Measurements from ENCODE around the gene GATA6.

GATA6 gene

DNA sequence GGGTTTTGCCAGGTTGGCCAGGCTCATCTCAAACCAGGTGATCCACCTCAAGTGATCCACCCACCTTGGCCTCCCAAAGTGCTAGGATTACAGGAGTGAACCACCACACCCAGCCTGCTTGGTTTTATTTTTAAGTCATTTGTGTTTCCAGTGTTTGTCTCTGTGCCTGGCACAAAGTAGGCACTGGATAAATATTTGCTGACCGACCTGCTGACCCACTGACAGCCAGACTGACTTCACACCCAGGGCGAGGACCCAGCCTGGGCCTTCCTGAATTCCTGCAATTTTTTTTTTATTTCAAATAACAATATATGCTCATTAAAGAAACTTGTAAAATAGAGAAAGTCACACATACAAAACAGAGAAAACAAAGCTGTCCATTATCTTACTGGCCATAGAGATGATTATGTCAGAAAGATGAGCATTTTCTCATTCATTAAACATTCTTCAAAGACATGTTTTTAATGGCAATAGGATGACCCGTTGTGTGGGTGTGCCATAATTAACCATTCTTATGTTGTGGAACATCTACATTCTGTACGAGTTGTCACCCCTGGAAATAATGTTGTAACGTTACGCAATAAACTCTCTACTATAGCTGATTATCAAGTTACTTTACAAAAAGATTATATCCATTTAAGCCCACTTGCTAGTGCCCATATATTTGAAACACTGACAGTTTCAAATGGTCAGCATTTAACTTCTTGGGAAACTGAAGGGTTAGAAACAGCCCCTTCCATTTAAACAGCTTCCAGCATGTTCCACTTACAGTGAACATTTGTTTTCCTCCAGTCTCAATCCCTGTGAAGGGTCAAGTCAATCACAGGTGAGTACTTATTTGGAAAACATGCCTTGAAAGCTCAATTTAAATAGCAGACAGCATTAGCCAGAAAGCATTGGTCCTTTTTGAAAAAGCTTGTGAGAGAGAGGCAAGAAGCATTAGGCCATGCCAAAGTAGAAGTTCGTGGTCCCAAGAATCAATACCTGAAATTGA lies 25.7 kb upstream of the GATA6 start:
- TF ChIP-seq TAF1 (IDR thresholded peaks at IDR 0.05; ENCODE audit: borderline replicate concordance, insufficient read depth, low read length) (no peak), SIN3A (IDR thresholded peaks at IDR 0.05; ENCODE audit: borderline replicate concordance, insufficient read depth, low read length) (no peak), POLR2AphosphoS5 (IDR thresholded peaks at IDR 0.05; ENCODE audit: low read depth, low read length) (no peak), FOXP2 (optimal IDR thresholded peaks at IDR 0.05; ENCODE audit: borderline replicate concordance, extremely low read depth, extremely low read length, insufficient read depth) (no peak)
- TF ChIP-seq, protein P1, sequence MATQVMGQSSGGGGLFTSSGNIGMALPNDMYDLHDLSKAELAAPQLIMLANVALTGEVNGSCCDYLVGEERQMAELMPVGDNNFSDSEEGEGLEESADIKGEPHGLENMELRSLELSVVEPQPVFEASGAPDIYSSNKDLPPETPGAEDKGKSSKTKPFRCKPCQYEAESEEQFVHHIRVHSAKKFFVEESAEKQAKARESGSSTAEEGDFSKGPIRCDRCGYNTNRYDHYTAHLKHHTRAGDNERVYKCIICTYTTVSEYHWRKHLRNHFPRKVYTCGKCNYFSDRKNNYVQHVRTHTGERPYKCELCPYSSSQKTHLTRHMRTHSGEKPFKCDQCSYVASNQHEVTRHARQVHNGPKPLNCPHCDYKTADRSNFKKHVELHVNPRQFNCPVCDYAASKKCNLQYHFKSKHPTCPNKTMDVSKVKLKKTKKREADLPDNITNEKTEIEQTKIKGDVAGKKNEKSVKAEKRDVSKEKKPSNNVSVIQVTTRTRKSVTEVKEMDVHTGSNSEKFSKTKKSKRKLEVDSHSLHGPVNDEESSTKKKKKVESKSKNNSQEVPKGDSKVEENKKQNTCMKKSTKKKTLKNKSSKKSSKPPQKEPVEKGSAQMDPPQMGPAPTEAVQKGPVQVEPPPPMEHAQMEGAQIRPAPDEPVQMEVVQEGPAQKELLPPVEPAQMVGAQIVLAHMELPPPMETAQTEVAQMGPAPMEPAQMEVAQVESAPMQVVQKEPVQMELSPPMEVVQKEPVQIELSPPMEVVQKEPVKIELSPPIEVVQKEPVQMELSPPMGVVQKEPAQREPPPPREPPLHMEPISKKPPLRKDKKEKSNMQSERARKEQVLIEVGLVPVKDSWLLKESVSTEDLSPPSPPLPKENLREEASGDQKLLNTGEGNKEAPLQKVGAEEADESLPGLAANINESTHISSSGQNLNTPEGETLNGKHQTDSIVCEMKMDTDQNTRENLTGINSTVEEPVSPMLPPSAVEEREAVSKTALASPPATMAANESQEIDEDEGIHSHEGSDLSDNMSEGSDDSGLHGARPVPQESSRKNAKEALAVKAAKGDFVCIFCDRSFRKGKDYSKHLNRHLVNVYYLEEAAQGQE (IDR thresholded peaks at IDR 0.05; ENCODE audit: insufficient read depth in 1 of 2, low read depth in 2 of 2, low read length in 2 of 2), result no peak

DNA sequence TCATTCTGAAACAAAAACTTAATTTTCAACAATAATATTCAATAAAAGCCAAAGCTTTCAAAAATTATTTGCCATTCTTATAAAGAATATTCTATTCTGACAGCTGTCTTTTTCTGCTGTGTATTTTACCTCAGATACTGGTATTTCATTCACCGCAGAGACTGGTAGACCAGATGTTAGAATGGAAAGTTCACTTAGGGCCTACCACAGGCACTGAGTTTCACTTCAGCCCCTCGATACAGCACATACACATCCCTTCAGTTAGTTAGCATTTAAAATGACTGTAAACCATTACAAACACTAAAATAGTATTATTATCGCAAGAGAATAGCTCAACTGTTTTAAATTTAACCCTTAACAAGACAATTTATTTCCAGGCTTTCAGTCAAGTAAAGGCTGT lies 24.2 kb upstream of the GATA6 start:
- TF ChIP-seq, protein P1 (IDR thresholded peaks at IDR 0.05; ENCODE audit: insufficient read depth in 1 of 2, low read depth in 2 of 2, low read length in 2 of 2), result no peak
- no peak for TF ChIP-seq SIN3A (IDR thresholded peaks at IDR 0.05; ENCODE audit: borderline replicate concordance, insufficient read depth, low read length)
- TF ChIP-seq FOXP2 (optimal IDR thresholded peaks at IDR 0.05; ENCODE audit: borderline replicate concordance, extremely low read depth, extremely low read length, insufficient read depth), result no peak
- TF ChIP-seq TAF1 (IDR thresholded peaks at IDR 0.05; ENCODE audit: borderline replicate concordance, insufficient read depth, low read length), result no peak
- no peak for TF ChIP-seq POLR2AphosphoS5 (IDR thresholded peaks at IDR 0.05; ENCODE audit: low read depth, low read length)

DNA sequence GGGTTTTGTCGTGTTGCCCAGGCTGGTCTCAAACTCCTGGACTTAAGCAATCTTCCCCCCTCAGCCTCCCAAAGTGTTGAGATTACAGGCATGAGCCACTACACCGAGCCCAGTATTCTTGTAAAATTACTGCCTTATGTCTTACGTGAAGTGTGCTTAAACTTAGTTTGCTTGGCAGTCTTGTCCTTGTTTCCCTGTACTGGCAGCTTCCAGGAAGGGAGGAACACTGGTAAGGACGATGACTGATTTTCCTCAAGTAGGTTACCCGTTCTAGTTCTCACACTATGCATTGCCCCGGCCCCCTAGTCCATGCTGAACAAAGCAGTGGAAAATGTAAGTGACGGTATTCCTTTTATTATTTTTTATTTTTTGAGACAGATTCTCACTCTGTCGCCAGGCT lies 19.7 kb upstream of the GATA6 start:
- TF ChIP-seq SIN3A (IDR thresholded peaks at IDR 0.05; ENCODE audit: borderline replicate concordance, insufficient read depth, low read length) (no peak), POLR2AphosphoS5 (IDR thresholded peaks at IDR 0.05; ENCODE audit: low read depth, low read length) (no peak), FOXP2 (optimal IDR thresholded peaks at IDR 0.05; ENCODE audit: borderline replicate concordance, extremely low read depth, extremely low read length, insufficient read depth) (no peak)

DNA sequence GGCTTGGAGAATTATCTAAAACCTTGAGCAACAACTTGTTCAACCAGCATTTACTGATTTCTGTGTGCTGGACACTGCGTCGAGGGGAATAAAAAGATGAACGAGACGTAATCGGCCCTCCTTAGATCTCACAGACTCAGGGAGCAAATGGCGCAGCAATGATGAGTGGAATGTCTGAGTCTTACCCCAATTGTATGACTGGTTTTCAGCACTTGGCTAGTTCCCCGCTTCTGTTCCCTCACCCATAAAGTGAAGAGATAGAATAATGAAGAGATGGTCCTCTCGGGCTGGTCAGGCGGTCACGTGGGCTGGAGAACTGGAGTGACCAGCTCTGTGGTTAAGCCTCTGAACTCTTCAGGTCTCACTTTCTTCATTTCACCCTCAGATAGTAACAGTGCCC lies 17.3 kb upstream of the GATA6 start:
- no peak for TF ChIP-seq FOXP2 (optimal IDR thresholded peaks at IDR 0.05; ENCODE audit: borderline replicate concordance, extremely low read depth, extremely low read length, insufficient read depth)
- TF ChIP-seq, protein P1 (IDR thresholded peaks at IDR 0.05; ENCODE audit: insufficient read depth in 1 of 2, low read depth in 2 of 2, low read length in 2 of 2), result peak in 1 of 2 experiments; percentile 81; a peak in 2 of 4 replicates

DNA sequence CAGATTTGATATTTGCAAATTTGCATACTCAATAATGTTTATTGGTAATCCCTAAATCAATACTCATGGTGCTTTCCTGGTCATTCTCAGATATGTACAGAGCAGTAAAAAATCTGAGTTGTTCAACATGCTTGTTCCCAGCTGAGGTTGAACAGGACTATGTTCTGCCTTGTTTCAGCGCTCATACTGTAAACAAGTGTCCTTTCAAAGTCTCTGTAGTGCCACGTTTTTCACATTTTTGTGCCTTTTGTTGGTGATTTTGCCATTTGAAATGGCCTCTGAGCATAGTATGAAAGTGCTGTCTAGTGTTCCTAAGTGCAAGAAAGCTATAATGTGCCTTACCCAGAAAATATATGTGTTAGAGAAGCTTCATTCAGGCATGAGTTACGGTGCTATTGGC lies 16.0 kb upstream of the GATA6 start:
- TF ChIP-seq, protein P1 (IDR thresholded peaks at IDR 0.05; ENCODE audit: insufficient read depth in 1 of 2, low read depth in 2 of 2, low read length in 2 of 2), result no peak
- TF ChIP-seq FOXP2 (optimal IDR thresholded peaks at IDR 0.05; ENCODE audit: borderline replicate concordance, extremely low read depth, extremely low read length, insufficient read depth) (no peak), SIN3A (IDR thresholded peaks at IDR 0.05; ENCODE audit: borderline replicate concordance, insufficient read depth, low read length) (no peak), POLR2AphosphoS5 (IDR thresholded peaks at IDR 0.05; ENCODE audit: low read depth, low read length) (no peak), TAF1 (IDR thresholded peaks at IDR 0.05; ENCODE audit: borderline replicate concordance, insufficient read depth, low read length) (no peak)
